Progenitor cell of endocrine pancreas (in vitro differentiated cells): Measurements from ENCODE around the gene NGFR. TPM values are rescaled to one million over a fixed set of nuclear protein-coding genes. Genes with fewer than 3 reads are reported as not detected.
"Not testable (repeated sequence)": the region's sequence is repeated elsewhere in the genome, so short reads cannot be mapped to it uniquely, and the experiment has no call there.

Source experiments
- DNase-seq: peaks from one replicate; pipeline ENCODE4 v3.0.0; 2021; ENCODE audit warnings: low spot score; ENCODE audit not compliant: unreplicated experiment
- H3K27ac Mint-ChIP-seq: 2 replicates; pipeline ENCODE4 v1.8.0; 2021; ENCODE audit warnings: mild to moderate bottlenecking, moderate library complexity, mixed read lengths
- H3K27me3 Mint-ChIP-seq: 2 replicates; pipeline ENCODE4 v1.8.0; 2021; ENCODE audit warnings: mixed read lengths
- H3K36me3 Mint-ChIP-seq: 2 replicates; pipeline ENCODE4 v1.8.0; 2022; ENCODE audit warnings: mixed read lengths; ENCODE audit not compliant: insufficient read depth
- H3K4me1 Mint-ChIP-seq: 2 replicates; pipeline ENCODE4 v1.8.0; 2021; ENCODE audit warnings: low read depth, mixed read lengths
- H3K4me3 Mint-ChIP-seq: 2 replicates; pipeline ENCODE4 v1.8.0; 2021; ENCODE audit warnings: low read depth, mild to moderate bottlenecking, moderate library complexity, mixed read lengths
- H3K9me3 Mint-ChIP-seq: 2 replicates; pipeline ENCODE4 v1.8.0; 2021; ENCODE audit warnings: low read depth, mixed read lengths
- CTCF ChIP-seq: fragments of 200-600 bp; sonication (generic); IDR thresholded peaks from one replicate; pipeline ENCODE4 v1.5.0; 2021; ENCODE audit warnings: antibody characterized with exemption, mild to moderate bottlenecking; ENCODE audit not compliant: unreplicated experiment
- total RNA-seq: library from RNA; stranded (reverse); gene quantifications from 2 replicates; pipeline ENCODE4 v1.2.1, GENCODE V29; 2021

The NGFR gene
- total RNA-seq, 1 donor from 2014 or later, result 2.7 TPM

DNA sequence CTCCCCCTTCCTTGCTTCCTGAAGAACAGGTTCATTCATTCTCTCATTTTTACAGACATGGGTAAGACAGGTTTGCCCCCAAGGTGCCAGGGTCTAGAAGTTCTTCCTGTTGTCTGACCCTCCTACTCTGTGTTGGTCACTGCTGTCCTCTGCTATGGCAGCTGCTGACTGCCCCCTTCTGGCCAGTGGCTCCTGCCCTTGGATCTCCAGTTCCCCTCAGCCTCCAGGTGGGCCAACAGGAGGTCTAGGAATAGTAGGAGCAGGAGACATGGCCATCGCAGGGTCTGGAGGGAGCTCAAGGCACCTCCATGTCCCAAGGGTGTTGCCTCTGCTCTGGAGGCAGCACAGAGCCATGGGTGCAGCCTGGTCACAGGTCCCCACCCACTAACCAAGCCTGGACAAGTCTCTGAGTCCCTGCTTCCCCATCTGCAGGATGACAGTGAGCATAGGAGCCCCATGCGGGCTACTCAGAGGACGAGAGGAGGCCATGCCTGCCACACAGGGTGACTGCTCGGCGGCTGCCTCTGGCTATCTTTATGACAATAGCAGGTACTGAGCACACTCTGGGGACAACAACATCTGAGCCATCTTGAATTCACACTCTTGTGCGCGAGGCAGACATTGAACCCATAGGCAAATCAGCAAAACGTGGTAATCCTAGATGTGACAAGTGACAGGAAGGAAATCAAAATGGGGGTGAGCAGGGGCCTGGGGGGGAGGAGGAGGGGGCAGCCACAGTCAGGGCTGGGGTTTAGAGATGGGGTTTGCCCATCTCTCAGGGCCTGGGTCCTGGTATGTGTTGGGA lies 53.6 kb downstream of the NGFR start:
- Mint-ChIP-seq H3K4me3 (no peak overlapping the region), H3K4me1 (no peaks in the 10 kb centered on the region), H3K36me3 (no peaks in the 10 kb centered on the region), H3K27me3 (peaks cover 23% of the 10 kb centered on the region), H3K27ac (no peak overlapping the region), H3K9me3 (no peaks in the 10 kb centered on the region)
- peak; percentile 50 for TF ChIP-seq CTCF
- no peak for DNase-seq

- no peak overlapping the region for H3K27ac Mint-ChIP-seq
- no peaks in the 10 kb centered on the region for H3K9me3 Mint-ChIP-seq
- no peak overlapping the region for H3K4me3 Mint-ChIP-seq
- H3K4me1 Mint-ChIP-seq, result no peaks in the 10 kb centered on the region
- H3K36me3 Mint-ChIP-seq, result no peaks in the 10 kb centered on the region
- no peak for TF ChIP-seq CTCF
- H3K27me3 Mint-ChIP-seq, result peaks cover 17% of the 10 kb centered on the region
- DNase-seq, result no peak
Measured at GRCh38 chr17:49549311-49549605, 54.2 kb downstream of the NGFR start.

- TF ChIP-seq CTCF, result no peak
- H3K27ac Mint-ChIP-seq, result no peak overlapping the region
- no peaks in the 10 kb centered on the region for H3K9me3 Mint-ChIP-seq
- no peaks in the 10 kb centered on the region for H3K4me1 Mint-ChIP-seq
- H3K36me3 Mint-ChIP-seq, result no peaks in the 10 kb centered on the region
- no peak overlapping the region for H3K4me3 Mint-ChIP-seq
- peaks cover 17% of the 10 kb centered on the region for H3K27me3 Mint-ChIP-seq
- DNase-seq, result no peak
Measured at GRCh38 chr17:49549691-49550678, 54.9 kb downstream of the NGFR start.

DNA sequence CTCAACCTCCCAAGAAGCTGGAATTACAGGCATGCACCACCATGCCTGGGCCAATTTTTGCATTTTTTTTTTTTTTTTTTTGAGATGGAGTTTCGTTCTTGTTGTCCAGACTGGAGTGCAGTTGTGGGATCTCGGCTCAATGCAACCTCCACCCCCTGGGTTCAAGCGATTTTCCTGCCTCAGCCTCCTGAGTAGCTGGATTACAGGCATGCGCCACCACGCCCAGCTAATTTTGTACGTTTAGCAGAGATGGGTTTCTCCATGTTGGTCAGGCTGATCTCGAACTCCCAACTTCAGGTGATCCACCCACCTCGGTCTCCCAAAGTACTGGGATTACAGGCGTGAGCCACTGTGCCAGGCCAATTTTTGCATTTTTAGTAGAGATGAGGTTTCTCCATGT lies 55.7 kb downstream of the NGFR start:
- not testable (repeated sequence) for H3K9me3 Mint-ChIP-seq, H3K27ac Mint-ChIP-seq, H3K4me3 Mint-ChIP-seq, DNase-seq, H3K4me1 Mint-ChIP-seq, H3K36me3 Mint-ChIP-seq
- peaks cover 17% of the 10 kb centered on the region for H3K27me3 Mint-ChIP-seq

- Mint-ChIP-seq H3K4me1 (no peaks in the 10 kb centered on the region), H3K27ac (no peak overlapping the region), H3K27me3 (peaks cover 19% of the 10 kb centered on the region), H3K4me3 (no peak overlapping the region), H3K9me3 (no peaks in the 10 kb centered on the region), H3K36me3 (no peaks in the 10 kb centered on the region)
- no peak for DNase-seq
- no peak for TF ChIP-seq CTCF
Measured at GRCh38 chr17:49551221-49552069, 56.4 kb downstream of the NGFR start.
